ENCODE results near the gene VSIG2.

Gene VSIG2, protein sequence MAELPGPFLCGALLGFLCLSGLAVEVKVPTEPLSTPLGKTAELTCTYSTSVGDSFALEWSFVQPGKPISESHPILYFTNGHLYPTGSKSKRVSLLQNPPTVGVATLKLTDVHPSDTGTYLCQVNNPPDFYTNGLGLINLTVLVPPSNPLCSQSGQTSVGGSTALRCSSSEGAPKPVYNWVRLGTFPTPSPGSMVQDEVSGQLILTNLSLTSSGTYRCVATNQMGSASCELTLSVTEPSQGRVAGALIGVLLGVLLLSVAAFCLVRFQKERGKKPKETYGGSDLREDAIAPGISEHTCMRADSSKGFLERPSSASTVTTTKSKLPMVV

DNA sequence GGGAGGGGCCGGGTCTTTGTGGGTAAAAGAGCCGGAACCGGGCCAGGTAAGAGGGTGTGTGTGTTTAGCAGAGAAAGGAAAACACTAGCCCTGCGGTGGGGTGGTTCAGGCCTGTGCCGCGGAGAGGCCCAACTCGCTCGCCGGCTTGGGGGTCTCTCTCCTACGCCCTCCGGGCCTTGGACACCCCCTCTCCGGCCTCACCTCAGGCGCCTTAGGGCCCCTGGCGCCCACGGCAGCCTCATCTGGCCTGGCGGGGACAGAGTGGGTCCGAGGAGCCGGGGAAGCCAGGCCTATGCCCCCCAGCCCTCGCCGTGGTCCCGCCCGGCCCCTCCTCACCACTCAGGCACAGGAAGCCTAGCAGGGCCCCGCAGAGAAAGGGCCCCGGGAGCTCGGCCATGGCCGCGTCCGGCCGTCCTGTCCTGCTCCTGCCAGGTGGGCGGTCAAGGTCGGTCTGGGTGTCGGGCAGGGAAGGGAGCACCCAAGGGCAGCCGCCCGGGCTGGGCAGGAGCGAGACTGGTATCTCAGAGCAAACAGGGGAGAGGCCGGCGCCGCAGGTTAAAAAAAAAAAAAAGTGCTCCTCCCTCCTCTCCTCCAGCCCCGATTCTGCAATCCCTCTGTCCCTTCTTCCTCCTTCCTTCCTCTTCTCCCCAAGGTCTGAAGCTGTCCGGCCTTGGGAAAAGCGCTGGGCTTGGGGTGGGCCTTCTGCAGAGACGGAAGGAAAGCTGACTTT is at the start of gene VSIG2:
Gene VSIG2, minus strand, starts transcription at position 515 of the 730 bp plus-strand sequence. Its CDS starts 118 bp downstream, at position 397.
- H3K27ac ChIP-seq, result no peak within 1 kb of the TSS
- H3K4me3 ChIP-seq (IDR thresholded peaks at IDR 0.05; ENCODE audit: insufficient read depth, low read depth, low read length), result no peak within 1 kb of the TSS
- H3K27me3 ChIP-seq (ENCODE audit: insufficient read depth, low read depth), result no peaks in the 10 kb centered on the region
- H4K20me1 ChIP-seq (ENCODE audit: insufficient read depth), result no peaks in the 10 kb centered on the region
- H3K4me2 ChIP-seq, result no peak within 1 kb of the TSS
- H3K9ac ChIP-seq, result no peak within 1 kb of the TSS
- H2AFZ ChIP-seq (ENCODE audit: low read depth), result no peak within 1 kb of the TSS
- TF ChIP-seq, protein P1, sequence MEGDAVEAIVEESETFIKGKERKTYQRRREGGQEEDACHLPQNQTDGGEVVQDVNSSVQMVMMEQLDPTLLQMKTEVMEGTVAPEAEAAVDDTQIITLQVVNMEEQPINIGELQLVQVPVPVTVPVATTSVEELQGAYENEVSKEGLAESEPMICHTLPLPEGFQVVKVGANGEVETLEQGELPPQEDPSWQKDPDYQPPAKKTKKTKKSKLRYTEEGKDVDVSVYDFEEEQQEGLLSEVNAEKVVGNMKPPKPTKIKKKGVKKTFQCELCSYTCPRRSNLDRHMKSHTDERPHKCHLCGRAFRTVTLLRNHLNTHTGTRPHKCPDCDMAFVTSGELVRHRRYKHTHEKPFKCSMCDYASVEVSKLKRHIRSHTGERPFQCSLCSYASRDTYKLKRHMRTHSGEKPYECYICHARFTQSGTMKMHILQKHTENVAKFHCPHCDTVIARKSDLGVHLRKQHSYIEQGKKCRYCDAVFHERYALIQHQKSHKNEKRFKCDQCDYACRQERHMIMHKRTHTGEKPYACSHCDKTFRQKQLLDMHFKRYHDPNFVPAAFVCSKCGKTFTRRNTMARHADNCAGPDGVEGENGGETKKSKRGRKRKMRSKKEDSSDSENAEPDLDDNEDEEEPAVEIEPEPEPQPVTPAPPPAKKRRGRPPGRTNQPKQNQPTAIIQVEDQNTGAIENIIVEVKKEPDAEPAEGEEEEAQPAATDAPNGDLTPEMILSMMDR (conservative IDR thresholded peaks at IDR 0.05; ENCODE audit: low read depth, low read length), result no peak
- H3K79me2 ChIP-seq (ENCODE audit: insufficient read depth, low read depth), result no peaks in the 10 kb centered on the region
- no peaks in the 10 kb centered on the region for H3K4me1 ChIP-seq (ENCODE audit: low read depth, poor library complexity, severe bottlenecking)
- no peaks in the 10 kb centered on the region for H3K36me3 ChIP-seq (ENCODE audit: insufficient read depth)

DNA sequence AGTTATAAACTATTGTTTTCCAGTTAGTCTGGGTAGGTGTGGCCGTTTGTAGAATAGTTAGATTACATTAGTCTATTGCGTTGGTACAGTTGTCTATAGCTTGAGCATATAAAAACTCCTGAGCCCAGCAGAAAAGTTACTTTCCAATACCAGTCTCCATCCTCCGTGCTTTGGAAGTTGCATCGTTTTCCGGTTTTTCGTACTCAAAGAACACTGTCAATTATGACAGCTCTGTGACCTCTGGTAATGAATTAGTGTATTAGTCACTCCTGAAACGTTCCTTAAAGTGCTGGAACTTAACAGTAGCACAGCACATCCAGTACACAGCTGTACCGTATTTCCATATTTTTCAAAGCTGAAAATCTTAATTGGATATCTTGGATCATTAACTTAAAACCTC is 49.0 kb upstream of the VSIG2 start:
- H3K4me1 ChIP-seq (ENCODE audit: low read depth, poor library complexity, severe bottlenecking), result peaks cover 23% of the 10 kb centered on the region
- no peaks in the 10 kb centered on the region for H3K36me3 ChIP-seq (ENCODE audit: insufficient read depth)
- peaks cover 30% of the 10 kb centered on the region for H3K79me2 ChIP-seq (ENCODE audit: insufficient read depth, low read depth)
- peak overlapping the region; percentile 87 for H2AFZ ChIP-seq (ENCODE audit: low read depth)
- TF ChIP-seq, protein P1 (conservative IDR thresholded peaks at IDR 0.05; ENCODE audit: low read depth, low read length), result no peak
- peak overlapping the region; percentile 73; the same call in 1 of the 2 replicates for H3K9ac ChIP-seq
- H3K27ac ChIP-seq, result no peak overlapping the region; the same call in 1 of the 2 replicates
- H3K27me3 ChIP-seq (ENCODE audit: insufficient read depth, low read depth), result no peaks in the 10 kb centered on the region
- H3K4me2 ChIP-seq, result peak overlapping the region; percentile 53
- H3K4me3 ChIP-seq (IDR thresholded peaks at IDR 0.05; ENCODE audit: insufficient read depth, low read depth, low read length), result no peak overlapping the region
- no peaks in the 10 kb centered on the region for H4K20me1 ChIP-seq (ENCODE audit: insufficient read depth)

DNA sequence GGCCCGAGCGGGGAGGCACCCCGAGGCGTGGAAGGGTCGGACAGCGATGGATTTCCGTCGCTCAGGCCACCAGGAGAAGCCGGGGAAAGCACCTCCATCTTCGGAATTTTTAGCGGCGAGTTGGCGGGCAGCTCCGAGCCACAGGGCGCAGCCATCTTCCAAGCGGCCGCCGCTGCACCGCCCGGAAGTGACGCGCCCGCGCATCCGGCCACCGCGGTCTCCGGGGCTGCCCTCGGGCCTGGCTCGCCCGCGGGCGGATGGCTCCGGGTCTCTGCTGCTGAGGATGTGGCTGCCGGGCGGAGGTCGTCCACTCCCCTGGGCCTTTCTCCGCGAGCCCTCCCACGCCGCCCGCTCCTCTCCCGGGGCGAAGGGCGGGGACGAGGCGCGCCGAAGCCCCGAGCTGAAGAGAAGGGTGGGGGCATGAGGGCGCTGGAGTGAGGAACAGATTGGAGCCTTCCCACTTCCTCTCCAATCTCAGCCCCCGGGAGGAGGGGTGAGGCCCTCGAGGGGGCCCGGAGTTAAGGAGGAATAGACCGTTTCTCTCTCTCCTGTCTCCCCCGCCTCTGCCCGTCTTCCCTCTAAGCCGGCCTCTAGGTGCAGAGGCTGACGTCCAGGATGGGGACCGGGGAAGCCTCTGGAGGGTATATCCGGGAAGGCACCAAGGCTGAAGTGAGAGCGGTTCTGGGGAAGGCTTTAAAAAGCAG is 48.3 kb upstream of the VSIG2 start, which contains the start of gene MSANTD2:
Gene MSANTD2, minus strand, starts transcription at position 181 of the 704 bp plus-strand sequence. Its CDS starts 26 bp downstream, at position 155.
- H3K4me3 ChIP-seq (IDR thresholded peaks at IDR 0.05; ENCODE audit: insufficient read depth, low read depth, low read length), result no peak within 1 kb of the TSS
- H3K4me2 ChIP-seq, result peak within 1 kb of the TSS; percentile 97
- peaks cover 30% of the 10 kb centered on the region for H3K79me2 ChIP-seq (ENCODE audit: insufficient read depth, low read depth)
- H2AFZ ChIP-seq (ENCODE audit: low read depth), result peak within 1 kb of the TSS; percentile 87
- H3K27me3 ChIP-seq (ENCODE audit: insufficient read depth, low read depth), result no peaks in the 10 kb centered on the region
- no peaks in the 10 kb centered on the region for H3K36me3 ChIP-seq (ENCODE audit: insufficient read depth)
- H3K4me1 ChIP-seq (ENCODE audit: low read depth, poor library complexity, severe bottlenecking), result peaks cover 23% of the 10 kb centered on the region
- peak within 1 kb of the TSS; percentile 73 for H3K9ac ChIP-seq
- peak within 1 kb of the TSS; percentile 59 for H3K27ac ChIP-seq
- TF ChIP-seq, protein P1 (conservative IDR thresholded peaks at IDR 0.05; ENCODE audit: low read depth, low read length), result no peak
- no peaks in the 10 kb centered on the region for H4K20me1 ChIP-seq (ENCODE audit: insufficient read depth)

Measured in KMS-11 (cell line).